Stimulated activated naive CD8-positive, alpha-beta T cell treated with anti-CD3 and anti-CD28 coated beads, Interleukin-15, Interleukin-2, amounts not matched to agents 100 ng/mL and 50 ng/mL, for 24 hours (primary cell): ENCODE data around the gene JAG1.

Experiments
- H3K27ac Mint-ChIP-seq: one replicate; pipeline ENCODE4 v1.8.0; 2021; ENCODE audit warnings: mild to moderate bottlenecking, mixed read lengths
- H3K27me3 Mint-ChIP-seq: one replicate; pipeline ENCODE4 v1.8.0; 2021; ENCODE audit warnings: mixed read lengths
- H3K36me3 Mint-ChIP-seq: one replicate; pipeline ENCODE4 v1.8.0; 2021; ENCODE audit warnings: low read depth, mixed read lengths
- H3K4me1 Mint-ChIP-seq: one replicate; pipeline ENCODE4 v1.8.0; 2021; ENCODE audit warnings: low read depth, mixed read lengths
- H3K4me3 Mint-ChIP-seq: one replicate; pipeline ENCODE4 v1.8.0; 2021; ENCODE audit warnings: mild to moderate bottlenecking, mixed read lengths
- H3K9me3 Mint-ChIP-seq: one replicate; pipeline ENCODE4 v1.8.0; 2021; ENCODE audit warnings: mixed read lengths

JAG1 gene

DNA sequence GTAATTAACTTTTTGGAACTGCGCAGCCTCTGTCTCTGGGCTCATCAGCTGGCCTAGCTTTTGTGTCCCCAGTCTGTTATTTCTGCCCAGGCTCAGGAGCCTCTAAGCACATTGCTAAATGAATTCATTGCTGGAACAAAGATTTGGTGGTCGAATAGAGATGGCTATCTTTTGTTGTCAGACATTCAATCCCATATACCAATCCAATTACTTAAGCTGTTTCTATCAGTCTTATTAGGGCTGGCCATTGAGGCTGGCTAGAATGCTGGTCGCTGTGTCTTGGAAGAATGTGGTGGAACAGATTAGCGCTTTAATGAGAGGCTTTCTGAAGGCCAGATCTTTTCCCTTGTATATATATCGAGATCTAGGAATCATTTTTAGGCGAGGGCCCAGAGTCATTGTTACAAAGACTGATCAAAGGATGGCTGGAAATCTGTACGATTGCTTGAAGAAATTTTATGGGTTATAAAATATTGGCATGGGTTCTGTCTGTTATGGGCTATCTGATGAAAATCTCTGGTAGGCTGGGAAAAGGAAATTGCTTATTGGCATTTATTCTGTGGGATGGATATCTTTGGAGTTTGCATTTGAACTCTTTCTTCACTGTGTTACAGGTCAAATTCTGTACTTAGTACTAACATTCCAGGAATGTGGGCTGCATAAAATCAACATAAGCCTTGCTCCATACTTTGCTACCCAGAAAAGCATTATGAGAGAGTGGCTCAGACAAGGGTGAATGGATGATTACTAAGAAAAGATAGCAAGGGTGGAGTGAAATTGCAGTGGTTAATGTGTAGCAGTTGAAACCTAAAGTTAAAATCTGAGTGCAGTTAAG lies 34.8 kb upstream of the JAG1 start:
- Mint-ChIP-seq H3K4me3 (no peak overlapping the region), H3K9me3 (peaks cover 13% of the 10 kb centered on the region), H3K27me3 (peaks cover 8% of the 10 kb centered on the region), H3K27ac (no peak overlapping the region), H3K36me3 (no peaks in the 10 kb centered on the region), H3K4me1 (no peaks in the 10 kb centered on the region)

DNA sequence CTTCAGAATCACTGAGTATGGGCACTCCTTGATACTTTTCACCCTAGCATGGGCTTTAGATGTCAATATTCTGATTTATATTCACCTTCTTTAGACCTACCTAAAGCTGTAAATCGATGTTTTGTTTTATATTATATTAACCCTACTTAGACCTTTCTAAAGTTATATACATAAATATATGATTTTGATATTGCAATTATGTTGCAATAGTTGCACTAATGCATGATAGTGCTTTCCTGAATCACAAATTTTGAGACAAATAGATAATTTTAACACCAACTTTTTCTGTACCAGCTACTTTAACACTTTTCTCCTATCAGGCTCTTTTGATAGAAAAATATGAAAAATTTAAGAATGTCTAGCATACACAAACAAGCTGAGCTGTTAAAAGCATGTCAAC lies 34.0 kb upstream of the JAG1 start:
- no peaks in the 10 kb centered on the region for H3K36me3 Mint-ChIP-seq
- H3K27ac Mint-ChIP-seq, result no peak overlapping the region
- H3K4me3 Mint-ChIP-seq, result no peak overlapping the region
- H3K9me3 Mint-ChIP-seq, result peaks cover 13% of the 10 kb centered on the region
- H3K4me1 Mint-ChIP-seq, result no peaks in the 10 kb centered on the region
- peaks cover 8% of the 10 kb centered on the region for H3K27me3 Mint-ChIP-seq

DNA sequence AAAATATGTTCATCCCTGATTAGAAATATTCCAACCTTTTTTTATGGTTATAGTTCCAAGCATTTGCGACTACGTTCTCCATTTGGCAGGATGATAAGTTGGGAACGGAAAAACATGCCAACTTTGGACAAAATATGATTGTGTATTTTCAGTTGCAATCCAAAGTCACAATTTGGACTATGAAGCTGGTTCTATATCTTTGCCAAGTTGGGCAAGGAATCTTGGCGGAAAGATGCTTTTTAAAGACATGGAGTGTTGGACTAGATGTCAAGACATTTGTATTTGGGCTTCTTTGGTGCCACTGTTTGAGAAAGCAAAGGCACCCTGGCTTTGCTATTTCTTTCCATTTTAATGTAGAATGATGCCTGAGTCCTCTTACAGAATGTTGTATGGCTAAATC lies 33.3 kb upstream of the JAG1 start:
- no peak overlapping the region for H3K27ac Mint-ChIP-seq
- no peak overlapping the region for H3K4me3 Mint-ChIP-seq
- peaks cover 13% of the 10 kb centered on the region for H3K9me3 Mint-ChIP-seq
- peaks cover 8% of the 10 kb centered on the region for H3K27me3 Mint-ChIP-seq
- H3K36me3 Mint-ChIP-seq, result no peaks in the 10 kb centered on the region
- H3K4me1 Mint-ChIP-seq, result no peaks in the 10 kb centered on the region

DNA sequence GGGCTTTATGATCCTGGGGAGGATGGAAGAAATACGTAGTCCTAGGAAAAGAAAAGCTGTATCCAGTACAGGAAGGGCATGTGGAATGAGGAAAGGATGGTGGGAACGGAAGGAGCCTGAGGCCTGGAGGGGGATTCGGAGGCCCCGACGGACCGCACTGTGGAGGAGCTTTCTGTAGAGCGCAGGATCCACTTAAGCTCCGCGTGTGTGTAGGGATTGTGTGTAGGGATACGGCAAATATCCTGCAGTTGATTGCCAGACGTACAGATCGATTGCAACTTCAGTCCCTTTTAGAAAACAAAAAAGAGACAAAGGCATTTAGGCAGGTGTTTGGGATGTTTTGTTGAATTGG lies 32.6 kb upstream of the JAG1 start:
- Mint-ChIP-seq H3K4me3 (no peak overlapping the region), H3K36me3 (no peaks in the 10 kb centered on the region)

DNA sequence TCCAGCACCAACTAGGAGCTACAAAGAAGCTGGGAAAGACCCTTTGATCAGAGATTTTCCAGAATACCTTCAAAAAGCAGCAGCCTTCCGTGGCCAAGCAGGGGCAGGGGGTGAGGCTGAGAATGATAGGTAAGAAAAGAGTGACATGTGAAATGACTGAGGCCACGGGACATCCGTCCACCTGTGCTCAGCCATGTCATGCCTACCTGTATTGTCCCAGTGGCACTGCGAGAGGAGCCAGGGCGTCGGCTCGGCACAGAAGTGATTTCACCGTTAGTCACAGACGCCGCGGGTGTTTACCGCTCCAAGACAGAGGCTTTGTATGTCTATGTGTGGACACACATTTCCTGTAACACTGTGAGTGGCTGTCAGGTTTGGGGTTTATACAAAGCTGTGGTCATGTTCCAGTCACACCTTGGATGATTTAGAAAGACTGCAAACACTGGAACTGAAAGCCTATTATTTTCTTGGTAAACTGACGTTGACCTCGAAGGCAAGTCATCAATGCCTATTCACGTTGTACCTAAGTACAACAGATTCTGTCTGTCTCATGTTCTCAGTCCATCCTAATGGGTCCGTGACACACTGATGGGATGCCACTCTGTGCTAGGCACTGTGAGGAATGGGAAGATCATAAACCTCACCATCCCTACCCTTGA lies 32.1 kb upstream of the JAG1 start:
- Mint-ChIP-seq H3K4me3 (no peak overlapping the region), H3K9me3 (peaks cover 13% of the 10 kb centered on the region), H3K4me1 (no peaks in the 10 kb centered on the region), H3K27me3 (peaks cover 8% of the 10 kb centered on the region), H3K27ac (no peak overlapping the region), H3K36me3 (no peaks in the 10 kb centered on the region)

More for the DNA sequence above, 32.6 kb upstream of the JAG1 start:
- no peaks in the 10 kb centered on the region for H3K4me1 Mint-ChIP-seq
- H3K9me3 Mint-ChIP-seq, result peaks cover 13% of the 10 kb centered on the region
- peaks cover 8% of the 10 kb centered on the region for H3K27me3 Mint-ChIP-seq
- no peak overlapping the region for H3K27ac Mint-ChIP-seq

DNA sequence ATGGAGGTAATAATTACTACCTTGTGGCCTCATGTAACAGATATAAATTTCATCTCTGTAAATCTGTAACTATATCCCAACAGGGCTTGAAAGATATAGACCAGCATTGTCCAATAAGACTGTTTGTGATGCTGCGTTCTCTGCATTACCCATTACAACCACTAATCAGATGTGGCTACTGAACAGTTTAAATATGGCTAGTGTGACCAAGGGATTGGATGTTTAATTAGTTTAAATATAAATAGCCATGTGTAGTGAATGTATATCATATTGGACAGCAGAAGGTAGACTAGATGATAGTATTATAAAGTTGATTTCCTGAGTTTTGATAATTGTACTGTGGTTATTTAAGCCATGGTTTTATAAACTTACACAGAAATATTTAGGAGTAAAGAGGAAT lies 27.8 kb upstream of the JAG1 start:
- H3K4me3 Mint-ChIP-seq, result no peak overlapping the region
- peaks cover 13% of the 10 kb centered on the region for H3K9me3 Mint-ChIP-seq
- H3K27me3 Mint-ChIP-seq, result peaks cover 5% of the 10 kb centered on the region
- no peaks in the 10 kb centered on the region for H3K4me1 Mint-ChIP-seq
- H3K27ac Mint-ChIP-seq, result no peak overlapping the region
- H3K36me3 Mint-ChIP-seq, result no peaks in the 10 kb centered on the region

DNA sequence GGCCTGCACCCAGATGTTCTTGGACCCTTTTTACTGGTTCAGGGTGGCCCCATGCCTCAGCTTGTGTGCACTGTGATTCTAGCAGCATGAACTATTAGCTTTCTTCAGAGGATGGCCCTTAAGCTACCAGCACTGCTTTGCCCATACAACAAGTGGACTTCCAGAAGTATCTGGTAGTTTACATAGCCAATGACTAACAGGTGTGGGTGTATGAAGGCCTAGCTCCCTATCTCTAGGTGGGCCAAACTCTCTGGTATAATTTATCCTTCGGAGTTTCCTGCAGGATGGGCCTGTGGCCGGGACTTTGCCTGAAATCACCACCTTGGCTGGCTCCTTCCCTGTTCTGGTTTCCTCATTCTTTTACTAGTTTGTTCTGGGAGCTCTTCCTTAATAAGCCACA lies 26.1 kb upstream of the JAG1 start:
- peaks cover 5% of the 10 kb centered on the region for H3K9me3 Mint-ChIP-seq
- H3K4me3 Mint-ChIP-seq, result no peak overlapping the region
- H3K27me3 Mint-ChIP-seq, result peaks cover 9% of the 10 kb centered on the region

DNA sequence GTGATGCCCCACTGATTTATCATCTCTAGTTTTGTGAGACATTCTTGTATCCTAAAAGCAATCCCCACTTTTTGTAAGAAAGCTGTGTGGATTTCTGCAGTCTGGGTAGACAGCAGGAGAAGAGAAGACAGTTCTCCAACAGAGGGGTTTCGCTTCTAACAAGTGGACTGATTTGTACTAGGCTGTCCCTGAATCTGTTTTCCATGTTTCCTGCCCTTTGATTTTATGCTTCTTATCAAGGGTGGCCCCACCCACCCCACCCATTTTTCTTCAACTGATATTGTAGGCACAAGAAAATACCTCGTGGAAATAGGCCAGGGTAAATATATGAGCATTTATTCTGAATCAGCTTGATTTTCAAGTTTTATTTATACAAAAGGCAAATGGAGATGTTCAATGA lies 25.7 kb upstream of the JAG1 start:
- peaks cover 9% of the 10 kb centered on the region for H3K27me3 Mint-ChIP-seq
- H3K27ac Mint-ChIP-seq, result no peak overlapping the region
- H3K9me3 Mint-ChIP-seq, result peaks cover 4% of the 10 kb centered on the region
- H3K4me1 Mint-ChIP-seq, result no peaks in the 10 kb centered on the region
- H3K36me3 Mint-ChIP-seq, result no peaks in the 10 kb centered on the region
- H3K4me3 Mint-ChIP-seq, result no peak overlapping the region

More for the DNA sequence above, 26.1 kb upstream of the JAG1 start:
- H3K27ac Mint-ChIP-seq, result no peak overlapping the region
- H3K4me1 Mint-ChIP-seq, result no peaks in the 10 kb centered on the region
- no peaks in the 10 kb centered on the region for H3K36me3 Mint-ChIP-seq

DNA sequence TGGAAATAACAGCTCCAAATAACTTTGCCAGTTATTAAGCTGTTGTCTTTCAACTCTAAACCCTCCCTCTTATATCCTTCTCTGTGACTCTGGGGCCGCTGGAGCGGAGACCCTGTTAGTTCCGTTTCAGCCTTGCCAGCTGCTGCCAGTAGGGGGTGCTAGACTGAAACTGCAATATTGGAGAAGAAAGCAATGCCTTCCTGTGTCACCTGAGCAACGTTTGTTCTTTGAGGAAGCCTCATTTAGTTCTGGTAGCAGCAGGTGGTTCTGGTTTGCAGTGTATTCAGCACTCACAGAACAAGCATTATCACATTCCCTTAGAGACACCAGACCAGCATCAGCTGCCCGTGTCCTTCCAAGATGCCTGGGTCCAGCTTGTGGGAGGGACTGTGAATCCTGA lies 22.9 kb upstream of the JAG1 start:
- H3K4me3 Mint-ChIP-seq, result no peak overlapping the region
- H3K9me3 Mint-ChIP-seq, result no peaks in the 10 kb centered on the region
- no peaks in the 10 kb centered on the region for H3K36me3 Mint-ChIP-seq
- H3K27me3 Mint-ChIP-seq, result peaks cover 9% of the 10 kb centered on the region
- H3K27ac Mint-ChIP-seq, result no peak overlapping the region
- H3K4me1 Mint-ChIP-seq, result no peaks in the 10 kb centered on the region

DNA sequence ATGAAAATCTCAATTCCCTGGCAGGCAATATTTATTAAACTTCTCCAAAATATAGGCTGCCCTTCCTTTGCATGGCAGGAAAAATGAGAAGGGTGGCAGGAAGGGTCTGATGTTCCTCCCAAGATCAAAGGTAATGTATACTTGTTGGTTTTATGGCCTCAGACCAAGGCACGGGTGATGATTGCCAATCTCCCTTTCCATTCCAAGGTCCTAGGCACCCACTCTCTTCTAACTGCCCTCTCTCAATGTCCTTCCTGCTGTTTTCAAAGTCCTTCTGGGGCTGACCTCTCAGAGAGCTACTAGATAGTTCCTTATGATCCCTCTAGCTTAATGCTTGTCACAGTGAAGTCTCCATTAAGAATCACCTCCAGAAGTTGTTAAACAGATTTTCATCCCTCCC lies 15.6 kb upstream of the JAG1 start:
- no peaks in the 10 kb centered on the region for H3K4me1 Mint-ChIP-seq
- H3K4me3 Mint-ChIP-seq, result no peak overlapping the region
- no peaks in the 10 kb centered on the region for H3K36me3 Mint-ChIP-seq
- H3K27ac Mint-ChIP-seq, result no peak overlapping the region
- no peaks in the 10 kb centered on the region for H3K9me3 Mint-ChIP-seq
- H3K27me3 Mint-ChIP-seq, result peaks cover 27% of the 10 kb centered on the region

DNA sequence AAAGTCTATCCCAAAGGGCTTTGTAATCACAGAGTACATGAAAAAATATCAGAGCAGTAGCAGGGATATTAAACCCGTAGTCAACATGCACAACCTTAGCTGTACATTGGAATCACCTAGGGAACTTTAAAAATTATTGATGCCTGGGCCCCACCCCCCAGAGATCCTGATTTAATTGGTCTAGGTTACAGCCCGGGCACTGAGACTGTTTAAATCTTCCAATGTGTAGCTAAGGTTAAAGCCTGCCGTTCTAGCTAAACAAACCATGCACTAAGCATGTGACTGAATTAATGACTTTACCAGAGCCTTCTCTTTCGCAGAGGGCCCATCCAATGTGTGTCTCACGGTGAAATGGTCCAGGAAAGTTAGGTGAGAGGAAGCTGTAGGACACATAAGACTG lies 14.1 kb upstream of the JAG1 start:
- no peaks in the 10 kb centered on the region for H3K9me3 Mint-ChIP-seq
- no peaks in the 10 kb centered on the region for H3K4me1 Mint-ChIP-seq
- peaks cover 29% of the 10 kb centered on the region for H3K27me3 Mint-ChIP-seq
- no peak overlapping the region for H3K27ac Mint-ChIP-seq
- no peaks in the 10 kb centered on the region for H3K36me3 Mint-ChIP-seq
- no peak overlapping the region for H3K4me3 Mint-ChIP-seq

DNA sequence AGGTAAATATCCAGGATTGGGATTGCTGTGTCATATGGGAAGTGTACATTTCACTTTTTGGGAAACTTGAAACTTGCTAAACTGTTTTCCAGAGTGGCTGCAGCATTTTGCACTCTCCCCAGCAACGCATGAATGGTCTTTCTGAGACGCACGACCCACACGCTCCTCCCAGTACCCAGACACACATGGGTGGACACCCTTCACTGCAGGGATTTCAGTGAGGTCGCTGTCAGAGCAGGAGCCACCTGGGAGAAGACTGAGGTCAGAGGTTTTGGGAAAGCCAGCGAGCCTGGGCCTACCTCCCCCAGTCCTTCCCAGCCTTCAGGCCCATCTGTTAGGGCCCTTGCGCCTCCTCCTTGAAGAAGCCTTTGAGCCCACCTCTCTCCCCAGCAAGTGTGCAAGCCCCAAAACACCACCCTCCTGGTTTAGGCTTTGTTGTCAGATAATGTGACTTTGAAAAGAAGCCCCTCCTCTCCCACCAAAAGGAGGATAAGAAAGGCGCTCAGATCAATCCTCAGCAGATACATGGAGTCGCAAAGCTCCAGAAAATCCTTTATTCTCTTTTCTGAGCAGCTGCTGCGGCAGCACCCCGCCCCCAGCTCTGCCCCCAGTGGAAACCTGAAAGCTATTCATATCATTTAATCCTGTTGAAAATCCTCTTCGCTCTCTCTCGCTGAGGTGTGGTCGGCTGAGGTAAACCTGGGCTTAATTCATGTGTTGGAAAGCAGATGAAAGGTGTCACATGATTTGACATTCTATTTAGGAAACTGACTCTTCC lies 12.7 kb upstream of the JAG1 start:
- no peak overlapping the region for H3K27ac Mint-ChIP-seq
- no peak overlapping the region for H3K4me3 Mint-ChIP-seq
- no peaks in the 10 kb centered on the region for H3K36me3 Mint-ChIP-seq
- no peaks in the 10 kb centered on the region for H3K4me1 Mint-ChIP-seq
- no peaks in the 10 kb centered on the region for H3K9me3 Mint-ChIP-seq
- peaks cover 37% of the 10 kb centered on the region for H3K27me3 Mint-ChIP-seq

DNA sequence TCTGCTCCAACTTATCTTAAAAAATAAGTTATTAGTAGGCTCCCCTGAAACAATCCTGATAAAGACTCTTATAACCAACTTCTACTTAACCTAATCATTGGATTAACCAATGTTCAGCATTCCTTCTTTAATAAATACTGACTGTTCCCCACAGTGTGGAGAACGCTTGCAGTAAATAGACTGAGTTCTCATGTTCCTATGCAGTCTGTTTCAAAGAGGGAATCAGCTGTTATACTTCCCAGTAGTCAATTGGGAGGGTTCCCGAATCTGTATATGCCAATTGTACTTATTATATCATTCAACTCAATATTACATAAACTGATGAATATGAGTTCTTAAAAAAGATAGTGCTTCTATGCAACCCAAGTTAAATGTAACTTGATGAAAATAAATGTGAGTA lies 9.7 kb upstream of the JAG1 start:
- no peak overlapping the region for H3K4me3 Mint-ChIP-seq
- H3K4me1 Mint-ChIP-seq, result no peaks in the 10 kb centered on the region

DNA sequence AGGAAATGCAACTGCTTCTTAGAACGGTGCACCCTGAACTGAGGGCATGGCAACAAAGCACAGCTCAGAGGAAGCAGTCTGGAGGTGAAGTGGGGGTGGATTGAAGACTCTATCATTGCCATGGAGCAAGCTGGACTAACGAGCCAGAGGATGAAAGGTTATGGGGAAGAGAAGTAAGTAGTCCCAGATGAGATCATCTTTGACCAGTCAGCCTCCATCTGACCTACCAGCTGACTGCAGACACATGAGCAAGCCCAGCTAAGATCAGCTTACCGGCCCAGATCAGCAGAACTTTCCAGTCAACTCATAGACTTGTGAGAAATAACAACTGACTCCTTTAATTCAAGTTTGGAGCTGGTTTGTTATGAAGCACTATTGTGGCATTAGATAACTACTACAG lies 9.1 kb upstream of the JAG1 start:
- no peaks in the 10 kb centered on the region for H3K4me1 Mint-ChIP-seq
- H3K27ac Mint-ChIP-seq, result no peak overlapping the region
- no peaks in the 10 kb centered on the region for H3K9me3 Mint-ChIP-seq
- H3K4me3 Mint-ChIP-seq, result no peak overlapping the region
- H3K36me3 Mint-ChIP-seq, result no peaks in the 10 kb centered on the region
- H3K27me3 Mint-ChIP-seq, result peaks cover 41% of the 10 kb centered on the region

More for the DNA sequence above, 9.7 kb upstream of the JAG1 start:
- Mint-ChIP-seq H3K9me3 (no peaks in the 10 kb centered on the region), H3K27me3 (peaks cover 40% of the 10 kb centered on the region), H3K27ac (no peak overlapping the region), H3K36me3 (no peaks in the 10 kb centered on the region)

DNA sequence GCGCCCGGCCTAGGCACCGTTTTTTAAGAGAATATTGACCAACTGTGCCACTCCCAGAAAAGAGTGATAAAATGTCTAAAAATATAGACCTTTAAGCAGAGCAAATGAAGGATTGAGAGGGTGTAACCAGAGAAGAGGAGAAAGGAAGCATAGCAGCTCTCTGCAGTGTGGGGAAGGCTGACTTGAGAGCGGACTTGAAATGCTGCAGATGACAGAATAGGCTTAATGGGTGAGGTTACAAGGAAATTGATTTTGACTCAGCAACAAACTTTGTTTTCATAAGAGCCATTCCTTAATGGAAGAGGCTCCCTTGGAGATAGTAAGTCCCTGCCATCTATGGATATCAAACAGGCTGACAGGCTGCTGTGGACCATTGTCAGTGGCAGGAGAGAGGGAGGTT lies 7.7 kb upstream of the JAG1 start:
- no peak overlapping the region for H3K4me3 Mint-ChIP-seq
- no peak overlapping the region for H3K27ac Mint-ChIP-seq

More for the DNA sequence above, 7.7 kb upstream of the JAG1 start:
- Mint-ChIP-seq H3K4me1 (no peaks in the 10 kb centered on the region), H3K9me3 (no peaks in the 10 kb centered on the region), H3K36me3 (no peaks in the 10 kb centered on the region), H3K27me3 (peaks cover 51% of the 10 kb centered on the region)
